GM19395 (cell line): ENCODE data around the gene MRPL41.
A peak's percentile ranks its signal among the peaks of the same experiment; 100 is the strongest.
"Not testable (repeated sequence)": the region's sequence is repeated elsewhere in the genome, so short reads cannot be mapped to it uniquely, and the experiment has no call there.

Experiments
- ATAC-seq: cut with Tn5 transposase; IDR thresholded peaks from one replicate; pipeline ENCODE4 v1.9.1; 2021; ENCODE audit warnings: mild to moderate bottlenecking, moderate library complexity; ENCODE audit not compliant: unreplicated experiment

MRPL41 gene

GRCh38 chr9:137551264-137552021 is at the start of gene MRPL41:
MRPL41 (plus strand) TSS chr9:137551879; CDS start chr9:137552082, 203 bp downstream.
- peak; percentile 65 for ATAC-seq

DNA sequence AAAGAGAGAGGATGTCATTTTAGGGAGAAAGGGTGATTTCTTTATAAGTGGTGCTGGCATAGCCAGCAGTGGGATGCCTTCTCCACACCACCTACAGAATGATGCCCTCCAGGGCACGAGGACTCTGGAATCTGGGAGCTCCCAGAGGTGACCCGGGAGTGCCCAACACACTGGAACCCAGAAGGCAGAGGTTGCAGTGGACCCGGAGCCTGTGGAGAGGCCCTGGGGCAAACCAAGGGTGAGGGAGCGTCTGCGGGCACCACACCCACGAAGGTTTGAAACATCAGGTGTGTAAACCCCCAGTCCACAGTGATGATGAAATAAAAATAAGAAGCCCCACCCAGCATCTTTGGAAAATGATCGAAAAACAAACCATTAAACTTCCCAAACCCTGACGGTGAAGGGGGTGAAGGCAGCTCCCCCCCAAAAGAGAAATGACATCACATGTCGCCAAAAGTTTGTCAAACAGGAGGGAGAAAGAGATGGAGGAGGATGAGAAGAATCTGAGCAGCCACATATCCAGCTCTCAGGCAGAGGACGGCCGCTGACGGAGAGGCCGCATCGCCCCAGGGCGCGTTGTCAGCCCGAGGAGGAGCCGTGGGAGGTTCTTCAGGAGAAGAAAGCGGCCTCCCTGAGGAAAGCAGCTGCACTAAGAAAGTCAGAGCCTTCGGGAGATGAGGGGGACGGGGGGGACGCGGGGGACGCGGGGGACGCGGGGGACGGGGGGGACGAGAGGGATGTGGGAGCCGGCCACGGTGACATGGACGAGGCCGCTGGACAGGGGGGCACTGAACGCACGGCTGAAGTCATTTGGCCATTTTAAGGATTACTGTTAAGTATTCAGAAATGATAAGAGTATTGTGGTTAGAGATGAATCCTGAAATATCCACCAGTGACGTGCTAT is 49.4 kb upstream of the MRPL41 start:
- no peak for ATAC-seq

DNA sequence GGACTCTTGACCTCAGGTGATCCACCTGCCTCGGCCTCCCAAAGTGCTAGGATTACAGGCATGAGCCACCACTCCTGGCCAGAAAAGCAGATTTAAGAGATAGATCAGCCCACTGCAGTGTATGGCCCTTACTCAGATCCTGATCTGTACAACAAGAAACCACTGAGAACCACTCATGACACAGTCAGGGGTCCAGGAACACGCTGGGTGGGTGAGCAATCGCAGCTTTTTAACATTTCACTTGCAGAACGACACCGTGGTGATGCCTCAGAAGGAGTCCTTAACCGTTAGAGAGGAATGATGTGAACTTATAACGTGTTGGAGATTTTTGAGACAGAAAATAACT is 47.3 kb upstream of the MRPL41 start:
- no peak for ATAC-seq

- no peak for ATAC-seq
Measured at GRCh38 chr9:137505421-137506140, 46.1 kb upstream of the MRPL41 start.

DNA sequence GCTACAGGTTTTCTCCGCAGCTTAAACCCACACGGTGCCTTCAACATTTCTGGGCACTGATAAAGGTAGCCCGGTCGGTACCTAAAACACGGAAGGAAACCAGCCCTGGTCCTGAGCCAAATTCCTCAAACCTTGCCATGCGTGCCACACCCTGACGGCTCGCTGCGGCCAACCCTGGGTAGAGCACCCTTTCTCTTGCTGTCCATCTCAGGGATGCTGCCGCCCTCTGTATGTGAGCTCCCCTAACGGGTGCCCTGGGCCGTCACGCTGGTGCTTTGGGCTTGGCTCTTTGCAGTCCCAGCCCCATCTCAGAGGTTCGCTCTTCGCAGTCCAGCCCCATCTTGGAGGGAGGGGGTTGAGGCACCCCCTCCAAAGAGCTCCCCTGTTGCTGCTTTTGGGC is 45.4 kb upstream of the MRPL41 start:
- no peak for ATAC-seq

DNA sequence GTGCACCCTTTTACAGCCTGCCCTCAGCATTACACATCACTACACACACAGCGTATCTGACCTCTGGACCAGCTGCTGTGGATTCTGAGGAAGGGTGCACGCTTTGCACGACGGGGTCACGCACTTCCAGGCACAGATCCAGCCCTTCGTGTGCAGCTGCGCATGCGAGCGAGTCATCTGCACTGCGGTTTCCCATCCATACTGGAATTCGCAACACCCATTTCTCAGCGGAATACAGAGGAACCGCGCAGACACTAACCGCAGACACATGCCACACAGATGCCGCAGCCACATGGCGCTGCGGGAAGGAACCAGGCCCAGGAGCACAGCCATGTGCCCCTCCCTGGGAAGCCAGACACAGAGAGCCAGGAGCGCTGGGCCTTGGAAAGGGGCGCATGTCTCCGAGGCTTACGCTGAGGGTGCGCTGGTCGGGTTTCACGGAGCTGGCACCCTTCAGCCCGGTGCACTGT is 44.9 kb upstream of the MRPL41 start:
- no peak for ATAC-seq

DNA sequence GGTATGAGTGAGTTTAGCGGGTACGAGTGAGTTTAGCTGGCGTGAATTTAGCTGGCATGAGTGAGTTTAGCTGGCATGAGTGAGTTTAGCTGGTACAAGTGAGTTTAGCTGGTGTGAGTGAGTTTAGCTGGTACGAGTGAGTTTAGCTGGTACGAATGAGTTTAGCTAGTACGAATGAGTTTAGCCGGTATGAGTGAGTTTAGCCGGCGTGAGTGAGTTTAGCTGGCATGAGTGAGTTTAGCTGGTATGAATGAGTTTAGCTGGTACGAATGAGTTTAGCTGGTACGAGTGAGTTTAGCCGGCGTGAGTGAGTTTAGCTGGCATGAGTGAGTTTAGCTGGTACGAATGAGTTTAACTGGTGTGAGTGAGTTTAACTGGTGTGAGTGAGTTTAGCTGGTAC is 42.5 kb upstream of the MRPL41 start:
- ATAC-seq = no peak

DNA sequence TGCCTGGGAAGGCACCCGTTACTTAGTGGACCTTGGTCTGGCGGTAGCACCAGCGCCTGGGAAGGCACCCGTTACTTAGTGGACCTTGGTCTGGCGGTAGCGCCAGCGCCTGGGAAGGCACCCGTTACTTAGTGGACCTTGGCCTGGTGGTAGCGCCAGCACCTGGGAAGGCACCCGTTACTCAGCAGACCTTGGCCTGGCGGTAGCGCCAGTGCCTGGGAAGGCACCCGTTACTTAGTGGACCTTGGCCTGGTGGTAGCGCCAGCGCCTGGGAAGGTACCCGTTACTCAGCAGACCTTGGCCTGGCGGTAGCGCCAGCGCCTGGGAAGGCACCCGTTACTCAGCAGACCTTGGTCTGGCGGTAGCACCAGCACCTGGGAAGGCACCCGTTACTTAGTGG is 40.6 kb upstream of the MRPL41 start:
- not testable (repeated sequence) for ATAC-seq

DNA sequence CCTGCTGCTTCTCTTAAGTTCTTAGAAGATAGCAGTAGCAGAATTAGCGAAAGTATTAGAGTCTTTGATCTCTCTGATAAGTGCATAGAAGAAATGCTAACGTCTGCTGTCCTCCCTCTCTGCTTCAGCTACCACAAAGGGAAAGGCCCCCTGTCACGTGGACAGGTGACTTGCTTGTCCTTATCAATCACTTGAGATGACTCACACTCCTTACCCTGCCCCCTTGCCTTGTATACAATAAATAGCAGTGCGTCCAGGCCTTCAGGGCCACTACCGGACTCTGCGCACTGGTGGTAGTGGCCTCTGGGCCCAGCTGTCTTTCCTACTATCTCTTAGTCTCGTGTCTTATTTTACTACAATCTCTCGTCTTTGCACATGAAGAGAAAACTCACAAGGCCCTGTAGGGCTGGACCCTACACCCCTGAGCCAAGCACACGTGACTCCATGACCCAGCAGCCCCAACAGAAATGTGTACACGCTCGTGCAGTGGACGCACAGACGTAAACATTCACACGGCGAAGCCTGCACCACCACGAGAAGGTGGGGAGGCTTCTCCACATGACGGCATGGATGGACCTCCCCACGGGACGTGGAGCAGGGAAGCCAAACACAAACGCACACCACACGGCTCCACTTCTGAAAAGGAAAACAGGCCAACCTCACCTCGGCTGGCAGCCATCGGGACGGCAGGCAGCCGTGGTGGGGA is 39.8 kb upstream of the MRPL41 start:
- ATAC-seq = no peak

- ATAC-seq = not testable (repeated sequence)
Measured at GRCh38 chr9:137513136-137513535, 38.5 kb upstream of the MRPL41 start.

GRCh38 chr9:137513801-137514570 is 37.7 kb upstream of the MRPL41 start:
- not testable (repeated sequence) for ATAC-seq

DNA sequence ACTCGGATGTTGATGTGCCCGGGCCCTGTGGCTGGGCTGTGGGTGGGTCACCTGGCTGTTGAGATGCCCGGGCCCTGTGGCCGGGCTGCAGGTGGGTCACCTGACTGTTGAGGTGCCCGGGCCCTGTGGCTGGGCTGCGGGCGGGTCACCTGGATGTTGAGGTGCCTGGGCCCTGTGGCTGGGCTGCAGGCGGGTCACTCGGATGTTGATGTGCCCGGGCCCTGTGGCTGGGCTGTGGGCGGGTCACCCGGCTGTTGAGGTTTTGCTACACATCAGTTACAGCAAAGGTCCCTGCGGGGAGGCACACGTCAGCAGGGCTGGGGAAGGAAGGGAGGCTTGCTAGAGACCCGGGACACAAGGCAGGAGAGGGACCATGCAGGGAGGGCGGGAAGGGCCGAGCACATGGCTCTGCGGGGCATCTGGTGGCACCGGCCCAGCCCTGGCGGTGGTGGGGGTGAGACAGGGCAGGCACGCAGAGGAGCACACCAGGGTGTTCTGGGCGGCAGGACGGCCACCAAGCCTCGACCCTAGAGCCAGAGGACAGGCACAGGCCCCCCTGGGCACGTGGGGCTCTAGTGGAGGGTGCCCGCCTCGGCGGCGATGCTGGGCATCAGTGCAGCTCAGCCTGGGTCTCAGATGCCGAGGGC is 36.9 kb upstream of the MRPL41 start:
- ATAC-seq = no peak

GRCh38 chr9:137515338-137515724 is 36.3 kb upstream of the MRPL41 start:
- ATAC-seq = no peak

GRCh38 chr9:137516144-137516917 is 35.3 kb upstream of the MRPL41 start:
- no peak for ATAC-seq

GRCh38 chr9:137518661-137519459 is 32.8 kb upstream of the MRPL41 start:
- ATAC-seq = not testable (repeated sequence)

DNA sequence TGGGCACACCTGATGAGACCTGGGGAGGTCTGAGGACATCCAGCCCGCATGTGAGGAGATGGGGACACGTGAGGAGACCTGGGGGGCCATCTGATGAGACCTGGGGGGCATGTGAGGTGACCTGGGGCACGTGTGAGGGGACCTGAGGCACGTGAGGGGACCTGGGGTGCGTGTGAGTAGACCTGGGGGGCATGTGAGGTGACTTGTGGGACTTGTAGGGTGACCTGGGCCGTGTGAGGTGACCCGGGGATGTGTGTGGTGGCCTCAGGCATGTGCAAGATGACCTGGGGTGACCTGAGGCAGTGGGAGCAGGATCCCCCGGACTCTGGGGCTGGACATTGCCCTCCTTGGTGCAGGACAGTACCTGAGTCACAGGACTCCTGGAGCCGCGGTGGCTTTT is 32.1 kb upstream of the MRPL41 start:
- no peak for ATAC-seq

- ATAC-seq = no peak
Measured at GRCh38 chr9:137520614-137521404, 30.9 kb upstream of the MRPL41 start.
